ENCODE results near the gene TNP2.

TNP2 gene

DNA sequence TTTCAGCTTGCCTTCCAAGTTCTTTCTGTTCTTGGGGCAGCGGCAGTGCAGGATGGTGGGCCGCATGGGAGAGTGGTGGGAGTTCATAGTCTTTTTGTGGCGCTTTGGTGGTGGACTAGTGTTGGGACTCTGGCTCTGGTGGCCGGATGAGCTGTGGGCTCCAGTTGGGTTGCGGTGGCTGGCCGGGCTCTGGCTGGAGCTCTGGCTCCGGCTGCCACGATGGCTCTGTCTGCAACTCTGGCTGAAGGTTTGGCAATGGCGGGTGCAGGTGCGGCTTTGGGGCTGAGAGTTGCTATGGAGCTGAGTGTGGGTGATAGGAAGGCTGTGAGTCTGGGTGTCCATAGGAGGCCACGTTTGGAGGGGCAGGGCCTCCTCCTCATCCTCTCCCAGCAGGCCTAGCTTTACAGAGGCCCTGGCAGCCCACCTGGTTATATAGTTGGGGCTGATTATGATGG lies at the start of gene TNP2:
Gene TNP2, minus strand, starts transcription at position 405 of the 455 bp plus-strand sequence. Its CDS starts 63 bp downstream, at position 342.
- DNase-seq (ENCODE audit: low read depth in 1 of 2, low spot score in 1 of 2): no peak

DNA sequence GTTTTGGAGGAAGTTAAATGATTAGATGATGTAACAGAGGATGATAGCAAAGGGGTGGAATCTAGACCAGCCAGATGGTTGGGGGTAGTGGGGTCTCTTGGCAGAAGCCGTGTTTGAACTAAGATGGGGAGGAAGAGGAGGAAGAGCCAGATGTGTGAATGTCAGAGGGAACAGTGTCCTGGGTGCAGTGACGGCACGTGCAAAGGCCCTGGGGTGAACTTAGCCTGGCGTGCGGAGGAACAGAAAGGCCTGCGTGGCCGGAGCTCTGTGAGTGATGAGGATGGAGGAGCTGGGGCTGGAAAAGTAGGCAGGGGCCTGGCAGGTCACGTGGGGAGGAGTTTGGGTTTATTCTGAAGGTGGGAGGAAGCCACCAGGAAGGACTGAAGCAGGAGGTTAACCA lies 49.7 kb upstream of the TNP2 start:
- DNase-seq (ENCODE audit: low read depth in 1 of 2, low spot score in 1 of 2): no peak

DNA sequence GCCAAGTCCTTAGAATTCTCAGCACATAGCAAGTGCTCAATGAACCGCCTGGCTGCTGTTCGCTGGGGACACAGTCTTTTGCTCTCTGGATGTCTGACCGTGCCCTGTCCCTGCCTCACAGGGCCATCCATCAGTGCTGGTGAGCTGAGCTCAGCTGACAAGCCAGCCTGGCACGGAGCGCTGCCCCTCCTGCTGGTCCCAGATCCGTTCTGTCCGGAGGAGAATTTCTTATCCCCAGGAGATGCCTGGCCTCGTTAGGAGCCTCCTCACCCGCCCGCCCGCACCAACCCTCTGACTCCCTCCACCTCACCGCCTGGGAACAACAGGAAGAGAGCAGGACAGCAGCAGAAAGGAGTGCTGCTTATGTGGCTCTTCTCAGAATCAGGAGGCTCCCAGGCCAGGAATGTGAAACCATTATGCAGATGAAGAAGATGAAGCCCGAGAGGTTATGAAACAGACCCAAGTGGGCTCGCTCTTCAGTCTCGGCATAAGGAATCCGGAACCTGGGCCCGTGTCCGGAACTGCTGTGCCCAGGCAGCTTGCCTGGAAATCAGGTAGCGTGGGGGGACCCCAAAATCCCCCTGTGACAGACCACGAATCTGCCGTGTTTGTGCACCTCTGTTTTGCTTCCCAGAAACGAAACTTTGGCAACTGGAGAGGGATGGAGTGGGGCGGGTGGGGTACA lies 47.3 kb upstream of the TNP2 start:
- DNase-seq (ENCODE audit: low read depth in 1 of 2, low spot score in 1 of 2): no peak

DNA sequence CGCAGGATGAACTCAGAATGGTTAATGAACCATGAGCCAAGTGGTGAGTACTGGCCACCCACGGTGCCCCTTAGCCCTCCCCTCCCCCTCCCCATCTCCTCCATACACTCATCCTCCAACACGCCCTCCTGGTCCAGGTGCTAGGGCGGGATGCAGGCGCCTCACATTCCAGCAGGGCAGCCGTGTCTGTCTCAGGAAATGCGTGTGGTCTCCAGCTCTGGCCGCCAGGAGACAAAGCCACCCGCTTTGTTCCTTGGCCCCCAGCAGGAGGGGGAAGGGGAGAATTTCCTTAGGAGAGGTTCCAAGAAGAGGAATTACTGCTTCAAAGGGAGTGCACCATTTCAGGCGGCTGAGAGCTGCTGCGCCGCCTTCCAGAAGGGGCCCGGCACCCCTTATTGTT lies 46.4 kb upstream of the TNP2 start:
- DNase-seq (ENCODE audit: low read depth in 1 of 2, low spot score in 1 of 2): no peak

DNA sequence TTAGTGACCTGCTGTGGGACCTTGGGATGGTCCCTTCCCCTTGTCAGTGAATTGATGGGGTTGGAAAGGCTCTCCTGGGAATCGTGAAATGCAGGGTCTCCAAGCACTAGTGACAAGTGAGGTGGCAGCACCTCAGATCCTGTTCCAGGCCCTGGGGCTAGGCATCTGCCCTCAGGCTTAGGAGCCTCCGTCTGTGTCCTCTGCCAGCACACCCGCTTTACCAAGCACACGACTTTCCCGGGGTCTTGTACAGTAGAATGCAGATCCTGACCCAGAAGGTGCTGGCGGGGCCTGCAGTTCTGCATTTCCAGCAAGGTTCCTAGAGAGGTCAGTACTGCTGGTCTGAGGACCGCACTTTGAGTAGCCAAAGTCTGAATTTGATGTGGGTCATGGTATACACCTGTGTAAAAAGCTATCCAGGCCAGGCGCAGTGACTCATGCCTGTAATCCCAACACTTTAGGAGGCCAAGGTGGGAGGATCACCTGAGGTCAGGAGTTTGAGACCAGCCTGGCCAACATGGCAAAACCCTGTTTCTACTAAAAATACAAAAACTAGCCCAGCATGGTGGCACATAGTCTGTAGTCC lies 45.3 kb upstream of the TNP2 start:
- DNase-seq (ENCODE audit: low read depth in 1 of 2, low spot score in 1 of 2): no peak

DNA sequence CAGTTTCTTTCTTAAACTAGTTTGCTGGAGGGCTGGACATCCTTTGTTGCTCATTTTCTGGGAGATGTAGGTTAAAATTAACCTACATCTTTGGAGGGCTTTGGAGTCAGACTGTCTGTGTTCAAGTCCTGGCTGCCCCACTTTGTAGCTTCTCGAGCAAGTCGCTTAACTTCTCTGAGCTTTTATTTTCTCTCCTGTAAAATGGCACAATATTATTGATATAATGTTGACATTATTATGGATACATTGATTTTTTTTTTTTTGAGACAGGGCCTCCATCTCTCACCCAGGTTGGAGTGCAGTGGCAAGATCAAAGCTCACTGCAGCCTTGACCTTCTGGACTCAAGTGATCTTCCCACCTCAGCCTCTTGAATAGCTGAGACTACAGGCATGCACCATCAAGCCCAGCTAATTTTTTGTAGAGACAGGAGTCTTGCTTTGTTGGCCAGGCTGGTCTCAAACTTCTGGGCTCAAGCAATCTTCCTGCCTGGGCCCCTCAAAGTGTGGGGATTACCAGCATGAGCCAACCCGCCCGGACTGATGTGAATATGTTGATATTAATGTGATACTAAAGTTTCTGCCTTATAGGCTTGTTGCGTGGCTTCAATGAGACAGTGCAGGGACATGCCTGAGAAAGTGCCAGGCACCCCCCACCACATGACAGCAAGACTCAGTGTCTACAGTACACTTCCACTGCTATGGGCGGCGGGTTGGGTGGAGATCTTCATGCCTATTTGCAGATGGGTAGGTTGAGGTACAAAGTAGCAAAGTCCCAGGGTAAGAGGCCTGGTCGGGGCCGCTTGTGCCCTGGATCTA lies 44.6 kb upstream of the TNP2 start:
- no peak for DNase-seq (ENCODE audit: low read depth in 1 of 2, low spot score in 1 of 2)

DNA sequence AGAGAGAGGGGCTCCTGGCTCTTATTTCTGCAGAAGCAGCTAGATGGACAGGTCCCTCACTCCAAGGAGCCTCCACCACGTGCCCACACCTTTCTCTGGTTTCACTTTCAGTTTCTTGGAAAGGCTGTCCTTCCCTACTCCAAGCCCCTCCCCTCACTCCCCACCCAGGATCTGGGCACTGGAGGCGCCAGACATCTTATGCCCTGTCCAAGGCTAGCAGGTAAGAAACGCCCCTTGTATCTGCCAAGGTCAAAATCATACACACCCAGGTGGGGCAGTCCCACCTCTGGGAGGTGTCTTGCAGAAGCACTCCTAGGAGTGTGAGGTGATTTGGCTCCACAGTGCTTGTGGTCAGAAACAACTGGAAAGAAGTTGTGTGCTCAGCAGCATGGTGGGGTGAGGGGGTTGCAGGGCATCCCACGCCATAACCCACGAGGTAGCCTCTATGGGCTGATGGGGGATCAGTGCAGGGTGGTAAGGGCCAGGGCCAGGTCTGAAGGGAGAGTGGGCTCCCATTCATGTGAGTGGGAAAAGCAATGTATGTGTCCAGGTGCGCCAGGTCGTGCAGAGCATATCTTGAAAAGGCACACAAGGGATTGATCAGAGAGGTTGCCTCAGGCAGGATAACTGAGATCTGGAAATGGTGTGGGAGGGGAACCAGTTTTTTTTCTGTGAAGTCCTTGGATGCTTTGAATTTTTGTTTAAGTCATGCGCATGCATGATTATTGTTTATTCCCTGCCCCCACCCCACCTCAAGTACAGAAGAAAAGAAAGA lies 43.8 kb upstream of the TNP2 start:
- no peak for DNase-seq (ENCODE audit: low read depth in 1 of 2, low spot score in 1 of 2)

DNA sequence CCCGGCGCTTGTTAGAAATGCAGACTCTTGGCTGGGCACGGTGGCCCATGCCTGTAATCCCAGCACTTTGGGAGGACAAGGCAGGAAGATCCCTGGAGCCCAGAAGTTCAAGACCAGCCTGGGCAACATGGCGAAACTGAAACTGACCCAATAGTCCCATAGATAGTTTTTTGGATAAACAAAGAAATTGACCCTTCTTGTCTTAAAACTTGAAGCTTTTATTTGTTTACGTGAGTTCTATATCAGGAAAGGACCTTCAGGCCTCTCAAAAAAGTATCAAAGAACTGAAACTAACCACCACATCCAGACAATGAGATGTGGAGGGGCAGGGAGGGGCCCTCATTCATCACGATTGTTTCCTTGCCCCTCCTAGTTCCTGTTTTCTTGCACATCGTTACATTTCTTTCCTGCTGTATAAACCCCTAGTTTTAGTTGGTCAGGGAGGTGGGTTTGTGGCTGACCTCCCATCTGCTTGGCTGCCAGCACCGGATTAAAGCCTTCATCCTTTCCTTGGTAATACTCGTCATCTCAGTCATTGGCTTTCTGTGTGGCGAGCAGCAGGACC lies 42.0 kb upstream of the TNP2 start:
- DNase-seq (ENCODE audit: low read depth in 1 of 2, low spot score in 1 of 2): no peak

DNA sequence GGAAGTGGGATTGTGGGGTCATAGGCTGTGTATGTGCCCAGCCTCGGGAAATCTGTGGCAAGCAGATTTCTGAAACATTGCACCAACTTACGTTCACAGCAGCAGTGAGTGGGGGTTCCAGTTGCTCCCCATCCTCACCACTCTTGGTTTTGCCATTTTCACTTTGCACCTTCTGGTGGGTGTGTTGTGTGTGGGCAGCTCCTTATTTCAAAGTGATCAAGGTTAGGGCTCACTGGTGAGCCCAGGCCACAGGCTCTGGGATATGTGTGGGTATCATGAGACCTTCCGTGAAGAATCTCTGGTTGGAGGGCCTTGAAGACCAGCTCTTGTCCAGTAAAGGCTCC lies 41.5 kb upstream of the TNP2 start:
- DNase-seq (ENCODE audit: low read depth in 1 of 2, low spot score in 1 of 2): no peak

DNA sequence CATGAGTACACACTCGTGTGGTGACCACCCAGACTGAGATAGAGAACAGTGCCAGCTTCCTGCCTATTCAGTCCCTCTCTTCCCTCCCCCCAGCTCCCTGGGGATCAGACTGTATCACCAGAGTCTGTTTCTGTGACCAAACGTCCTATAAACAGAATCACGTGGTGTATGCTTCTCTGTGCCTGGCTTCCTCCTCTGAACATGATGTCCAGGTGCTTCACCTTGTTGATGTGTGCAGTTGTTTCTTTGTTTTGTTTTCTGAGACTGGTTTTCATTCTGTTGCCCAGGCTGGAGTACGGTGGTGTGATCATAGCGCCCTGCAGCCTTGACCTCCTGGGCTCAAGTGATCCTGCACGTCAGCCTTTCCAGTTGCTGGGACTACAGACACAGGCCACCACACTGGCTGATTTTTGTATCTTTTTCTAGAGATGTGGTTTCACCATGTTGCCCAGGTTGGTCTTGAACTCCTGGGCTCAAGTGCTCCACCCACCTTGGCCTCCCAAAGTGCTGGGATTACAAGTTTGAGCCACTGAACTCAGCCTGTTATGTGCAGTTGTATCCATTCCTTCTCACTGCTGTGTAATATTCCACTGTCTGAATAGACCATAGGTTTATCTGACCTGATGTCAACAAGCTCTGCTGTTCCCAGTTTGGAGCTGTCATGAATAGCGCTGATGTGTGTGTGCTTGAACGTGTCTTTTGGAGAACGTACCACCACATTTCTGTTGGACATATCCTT lies 40.9 kb upstream of the TNP2 start:
- no peak for DNase-seq (ENCODE audit: low read depth in 1 of 2, low spot score in 1 of 2)

DNA sequence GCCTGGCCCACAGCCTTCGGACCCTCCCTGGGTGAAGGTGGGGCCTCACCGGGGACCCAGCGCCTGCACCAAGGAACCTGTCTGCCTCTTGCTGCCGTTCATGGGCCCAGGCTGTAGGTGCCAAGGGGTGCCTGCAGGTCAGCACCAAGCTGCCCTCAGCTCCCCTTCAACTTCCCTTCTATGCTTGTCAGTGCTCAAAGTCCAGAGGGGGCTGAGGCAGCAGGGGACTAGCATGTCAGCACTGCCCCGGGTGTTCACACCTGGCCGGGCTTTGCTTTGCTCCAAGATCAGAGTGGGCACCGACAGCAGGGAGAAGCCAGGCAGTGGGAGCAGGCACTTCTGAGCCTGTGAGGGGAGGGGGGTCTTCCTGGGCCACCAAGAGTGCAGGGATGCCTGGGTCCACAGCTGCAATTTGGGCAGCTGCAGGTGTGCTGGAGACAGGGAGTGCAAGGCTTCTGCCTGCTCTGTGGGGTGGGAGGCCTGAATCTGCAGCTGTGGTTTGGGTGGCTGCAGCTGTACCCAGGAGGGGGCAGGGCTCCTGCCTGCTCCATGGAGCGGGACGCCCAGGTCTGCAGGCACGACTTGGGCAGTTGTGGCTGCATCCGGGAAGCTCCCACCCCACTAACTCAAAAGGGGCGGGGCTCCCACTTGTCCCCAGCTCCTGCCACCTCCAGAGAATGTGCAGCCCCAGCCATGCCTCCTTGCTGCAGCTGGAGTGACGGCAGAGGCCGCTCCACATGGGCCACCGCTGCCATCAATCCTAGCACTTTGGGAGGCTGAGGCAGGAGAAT lies 39.6 kb upstream of the TNP2 start:
- no peak for DNase-seq (ENCODE audit: low read depth in 1 of 2, low spot score in 1 of 2)

DNA sequence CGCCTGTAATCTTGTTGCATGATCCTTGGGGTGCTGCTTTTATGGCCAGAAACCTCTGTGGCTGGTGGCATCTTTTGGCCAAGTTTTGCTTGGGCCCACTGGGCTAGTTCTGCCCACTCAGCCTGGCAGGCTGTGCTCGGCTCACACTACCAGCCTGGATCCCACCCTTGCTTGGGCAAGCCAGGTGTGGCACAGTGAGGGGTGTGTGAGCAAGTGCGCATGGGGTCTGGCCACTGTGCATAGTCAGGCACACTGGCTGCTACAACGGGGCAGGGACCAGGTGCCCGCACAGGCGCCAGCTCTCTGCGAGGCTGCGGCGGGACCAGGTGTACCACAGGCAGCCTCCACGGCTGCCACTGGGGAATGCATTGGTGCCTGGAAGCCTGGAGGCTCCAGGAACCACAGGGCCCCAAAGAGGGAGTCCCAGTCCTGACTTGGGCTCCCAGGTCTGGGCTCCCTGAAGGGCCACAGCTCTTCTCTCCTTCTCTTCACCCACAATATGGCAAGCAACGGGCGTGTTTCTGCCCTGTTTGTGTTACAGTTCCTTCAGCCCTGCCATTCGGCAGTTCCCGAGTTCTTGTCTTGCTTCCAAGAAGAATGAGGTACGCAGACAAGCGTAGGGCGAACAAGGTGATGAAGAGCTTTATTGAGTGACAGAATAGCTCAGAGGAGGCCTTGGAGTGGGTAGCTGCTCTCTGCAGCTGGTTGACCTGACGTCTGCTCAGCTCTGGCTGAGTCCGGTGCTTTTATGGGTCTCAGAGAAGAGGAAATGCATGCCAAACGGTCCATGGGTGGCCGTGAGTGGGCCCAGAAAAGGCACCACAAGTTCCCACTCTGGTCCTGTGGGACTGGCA lies 38.7 kb upstream of the TNP2 start:
- no peak for DNase-seq (ENCODE audit: low read depth in 1 of 2, low spot score in 1 of 2)

DNA sequence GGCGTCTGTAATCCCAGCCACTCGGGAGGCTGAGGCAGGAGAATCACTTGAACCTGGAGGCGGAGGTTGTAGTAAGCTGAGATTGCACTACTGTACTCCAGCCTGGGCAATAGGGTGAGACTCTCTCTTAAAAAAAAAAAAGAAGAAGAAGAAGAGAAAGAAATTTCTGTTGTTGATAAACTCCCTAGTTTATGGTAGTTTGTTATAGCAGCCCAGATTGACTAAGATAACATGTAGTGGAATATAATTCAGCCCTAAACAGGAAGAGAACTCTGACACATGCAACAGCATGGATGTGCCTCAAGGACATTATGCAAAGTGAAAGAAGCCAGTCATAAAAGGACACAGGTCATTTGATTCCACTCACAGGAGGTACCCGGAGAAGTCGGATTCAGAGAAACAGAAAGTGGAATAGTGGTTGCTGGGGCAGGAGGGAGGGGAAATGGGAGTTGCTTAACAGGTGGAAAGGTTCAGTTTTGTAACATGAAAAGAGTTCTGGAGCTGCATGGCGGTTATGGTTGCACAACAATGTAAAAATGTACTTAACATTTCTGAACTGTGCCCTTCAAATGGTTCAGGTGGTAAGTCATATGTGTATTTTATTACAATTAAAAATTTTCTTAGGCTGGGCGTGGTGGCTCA lies 38.0 kb upstream of the TNP2 start:
- no peak for DNase-seq (ENCODE audit: low read depth in 1 of 2, low spot score in 1 of 2)

DNA sequence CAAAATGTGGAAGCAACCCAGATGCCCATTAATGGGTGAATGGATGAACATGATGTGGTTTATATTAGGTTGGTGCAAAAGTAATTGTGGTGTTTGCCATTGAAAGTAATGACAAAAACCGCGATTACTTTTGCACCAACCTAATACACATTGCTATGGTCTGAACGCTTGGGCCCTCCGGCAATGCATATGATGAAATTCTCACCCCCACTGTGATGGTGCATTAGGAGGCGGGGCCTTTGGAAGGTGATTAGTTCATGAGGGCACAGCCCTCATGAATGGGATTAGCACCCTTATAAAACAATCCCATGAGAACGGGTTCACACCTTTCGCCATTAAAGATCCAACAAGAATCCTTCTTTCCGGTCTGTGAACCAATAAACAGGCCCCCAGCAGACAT lies 37.3 kb upstream of the TNP2 start:
- no peak for DNase-seq (ENCODE audit: low read depth in 1 of 2, low spot score in 1 of 2)

DNA sequence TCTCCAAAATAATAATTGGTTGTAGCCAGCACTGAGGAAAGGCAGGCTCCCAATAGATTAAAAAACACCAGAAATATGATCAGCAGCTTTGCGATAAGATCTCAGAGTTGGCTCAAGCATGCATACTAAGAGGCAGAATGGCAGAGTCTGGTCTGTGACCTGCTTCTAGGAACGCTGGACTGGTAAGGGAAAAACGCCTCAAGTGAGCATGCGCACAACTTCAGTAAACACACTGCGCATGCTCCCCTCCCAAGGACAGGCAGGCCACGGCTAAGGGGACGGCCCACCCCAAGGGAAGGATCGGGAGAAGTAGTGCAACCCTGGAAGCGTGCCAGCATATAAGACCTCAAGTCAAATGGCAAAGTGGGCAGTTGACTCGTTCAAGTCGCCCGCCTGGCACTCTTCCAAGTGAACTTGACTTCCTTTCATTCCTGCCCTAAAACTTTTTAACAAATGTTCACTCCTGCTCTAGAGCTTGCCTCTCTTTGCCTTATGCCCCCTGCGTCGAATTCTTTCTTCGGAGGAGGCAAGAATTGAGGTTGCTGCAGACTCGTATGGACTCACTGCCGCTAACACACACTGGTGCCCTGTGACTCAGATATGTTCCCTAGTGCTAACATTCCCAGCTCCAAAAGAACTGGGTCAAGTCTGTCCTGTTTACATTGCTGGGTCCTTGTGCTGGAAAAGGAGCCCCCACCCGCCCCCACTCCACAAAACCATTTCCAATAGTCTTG lies 34.4 kb upstream of the TNP2 start:
- no peak for DNase-seq (ENCODE audit: low read depth in 1 of 2, low spot score in 1 of 2)

DNA sequence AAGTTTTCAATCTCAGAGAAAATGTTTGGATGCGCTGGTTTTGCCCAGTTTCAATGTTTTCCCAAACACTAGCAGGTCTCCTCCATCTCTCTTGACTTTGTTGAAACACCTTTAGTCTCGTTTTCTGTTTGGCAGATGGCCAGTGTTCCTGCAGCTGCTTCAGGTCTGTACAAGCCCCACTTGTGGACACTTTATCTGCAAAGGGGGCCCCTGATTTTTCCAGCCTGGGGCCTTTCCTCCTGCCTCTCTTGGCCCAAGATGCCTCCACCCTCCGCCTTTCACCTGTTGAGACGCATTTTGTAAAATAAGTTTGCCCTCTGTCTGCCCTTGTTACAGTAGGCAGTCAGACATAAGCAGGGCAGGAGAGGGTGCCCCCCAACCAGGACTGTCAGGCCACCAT lies 33.9 kb upstream of the TNP2 start:
- DNase-seq (ENCODE audit: low read depth in 1 of 2, low spot score in 1 of 2): no peak

DNA sequence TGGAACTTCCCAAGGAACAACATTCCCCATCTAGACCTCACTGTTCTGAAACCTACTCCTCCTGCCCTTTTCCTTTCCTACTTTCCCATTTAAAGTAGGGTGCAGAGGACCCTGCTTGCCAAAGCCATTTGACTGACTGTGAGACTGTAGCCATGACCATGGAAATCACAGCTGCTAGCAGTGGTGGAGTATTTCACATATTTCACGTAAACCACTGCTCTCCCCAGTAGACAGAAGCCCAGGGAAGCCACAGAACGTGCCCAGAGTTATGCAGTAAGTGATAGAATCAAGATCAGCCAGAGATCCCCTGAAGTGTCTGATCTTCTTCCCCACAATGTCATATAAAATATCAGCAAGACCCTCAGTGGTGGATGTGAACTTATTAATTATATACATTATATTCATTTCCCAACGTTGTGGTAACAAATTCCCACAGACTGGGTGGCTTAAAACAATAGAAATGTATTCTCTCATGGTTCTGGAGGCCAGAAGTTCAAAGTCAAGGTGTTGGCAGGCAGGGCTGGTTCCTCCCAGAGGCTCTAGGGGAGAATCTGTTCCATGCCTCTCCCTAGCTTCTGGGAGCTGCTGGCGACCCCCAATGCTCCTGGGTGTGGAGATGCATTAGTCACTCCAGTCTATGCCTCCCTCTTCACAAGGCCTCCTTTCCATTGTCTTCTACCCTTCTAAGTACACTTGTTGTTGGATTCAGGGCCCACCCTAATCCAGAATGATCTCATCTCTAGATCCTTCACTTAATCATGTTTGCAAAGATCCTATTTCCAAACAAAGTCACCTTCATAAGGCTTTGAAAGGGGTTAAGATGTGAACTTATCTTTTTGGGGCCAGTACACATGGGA lies 32.7 kb upstream of the TNP2 start:
- no peak for DNase-seq (ENCODE audit: low read depth in 1 of 2, low spot score in 1 of 2)

Data from activated T-helper 1 cell treated with anti-CD3 and anti-CD28 coated beads, Interleukin-2, amount 50 U/mL, for 16 hours (primary cell).